OCI-LY7 (cell line): Measurements from ENCODE around the gene CAPN5. TPM values are rescaled to one million over a fixed set of nuclear protein-coding genes. Genes with fewer than 3 reads are reported as not detected.
"Not testable (repeated sequence)": the region's sequence is repeated elsewhere in the genome, so short reads cannot be mapped to it uniquely, and the experiment has no call there.

Source experiments
- Bru-seq: library from RNA; stranded (reverse); fragments of 400-500 nt; gene quantifications from one replicate; lab custom pipeline; 2021; lab: Mats Ljungman, UMichigan
- BruChase-seq, 2 experiments: library from RNA; stranded (reverse); fragments of 400-500 nt; gene quantifications; one replicate each; lab custom pipeline; 2021; lab: Mats Ljungman, UMichigan
- BruUV-seq: library from RNA; stranded (reverse); fragments of 400-500 nt; replicated peaks from 2 replicates; lab custom pipeline; 2021; lab: Mats Ljungman, UMichigan
- CTCF ChIA-PET: fragments of 300-600 bp; sonication (Branson Sonifier 250); formaldehyde crosslinking; loops from one replicate; lab custom pipeline; 2022; ENCODE audit warnings: antibody characterized with exemption; ENCODE audit not compliant: unreplicated experiment; lab: Charles Lee
- POLR2A ChIA-PET: fragments of 300-600 bp; sonication (Branson Sonifier 250); formaldehyde crosslinking; loops from one replicate; lab custom pipeline; 2022; ENCODE audit warnings: antibody characterized with exemption; lab: Charles Lee
- DNase-seq: peaks from one replicate; pipeline ENCODE4 v3.0.0-alpha.2; 2015; ENCODE audit warnings: low spot score
- H2AFZ ChIP-seq: fragments of 200-600 bp; sonication (generic), shearing (Covaris generic); 2 replicates; pipeline ENCODE4 v1.6.1; 2014; ENCODE audit warnings: mild to moderate bottlenecking, antibody characterized with exemption, low read length, moderate library complexity
- H3K27ac ChIP-seq: fragments of 200-600 bp; sonication (generic); 2 replicates; pipeline ENCODE4 v1.5.1; 2014; ENCODE audit warnings: mixed run types, low read depth, mild to moderate bottlenecking, moderate library complexity, low read length, inconsistent platforms; ENCODE audit not compliant: poor library complexity, severe bottlenecking
- H3K36me3 ChIP-seq: fragments of 200-600 bp; sonication (generic); 2 replicates; pipeline ENCODE4 v1.6.1; 2014; ENCODE audit warnings: mild to moderate bottlenecking, antibody characterized with exemption, low read length, moderate library complexity, mixed read lengths; ENCODE audit not compliant: insufficient read depth
- H3K4me1 ChIP-seq: fragments of 200-600 bp; sonication (generic); 2 replicates; pipeline ENCODE4 v1.5.1; 2014; ENCODE audit warnings: mild to moderate bottlenecking, low read length; ENCODE audit not compliant: insufficient read depth, poor library complexity, severe bottlenecking
- H3K4me2 ChIP-seq: fragments of 200-600 bp; sonication (generic); 2 replicates; pipeline ENCODE4 v1.6.1; 2014; ENCODE audit warnings: mild to moderate bottlenecking, low read length
- H3K4me3 ChIP-seq: fragments of 200-600 bp; sonication (generic); 2 replicates; pipeline ENCODE4 v1.5.1; 2014; ENCODE audit warnings: mild to moderate bottlenecking, low read depth, low read length; ENCODE audit not compliant: poor library complexity, severe bottlenecking
- H3K79me2 ChIP-seq: fragments of 200-600 bp; sonication (generic); 2 replicates; pipeline ENCODE4 v1.6.1; 2016; ENCODE audit warnings: low read depth, mild to moderate bottlenecking, low read length, moderate library complexity, mixed read lengths; ENCODE audit not compliant: insufficient read depth
- H3K9me2 ChIP-seq: fragments of 200-600 bp; sonication (generic); 2 replicates; pipeline ENCODE4 v1.6.1; 2016; ENCODE audit warnings: mild to moderate bottlenecking, low read length, mixed read lengths; ENCODE audit not compliant: insufficient read depth
- H3K9me3 ChIP-seq: fragments of 200-600 bp; sonication (generic); 2 replicates; pipeline ENCODE4 v1.6.1; 2014; ENCODE audit warnings: mild to moderate bottlenecking, mixed run types, low read length, mixed read lengths
- H4K20me1 ChIP-seq: fragments of 200-600 bp; sonication (generic); 2 replicates; pipeline ENCODE4 v1.6.1; 2014; ENCODE audit warnings: mild to moderate bottlenecking, antibody characterized with exemption, low read length, moderate library complexity, mixed read lengths; ENCODE audit not compliant: insufficient read depth
- EZH2phosphoT487 ChIP-seq: fragments of 200-600 bp; sonication (generic); IDR thresholded peaks from 2 replicates; pipeline ENCODE4 v1.6.1; 2018; ENCODE audit warnings: low read depth, borderline replicate concordance, mild to moderate bottlenecking, mixed run types, antibody characterized with exemption, low read length, moderate library complexity, mixed read lengths
- intact Hi-C: fragments of 100-400 bp; cut with micrococcal nuclease; formaldehyde crosslinking; loops from one replicate; pipeline ENCODE4 v1.10.0; 2022; ENCODE audit not compliant: unreplicated experiment
- long read RNA-seq: library from polyadenylated mRNA; stranded (forward); transcript quantifications from one replicate; pipeline ENCODE4 v2.0.0, GENCODE V29; 2022
- total RNA-seq, 2 experiments: library from RNA; depleted of rRNA in 1 of 2; stranded (reverse); fragments of >200 nt in 1 of 2; shearing (Covaris generic) in 1 of 2; gene quantifications; 2 replicates each; pipeline ENCODE4 v1.2.3, GENCODE V29; 2014 to 2022
- TF ChIP-seq, protein P1 (sequence below): fragments of 200-600 bp; sonication (generic); conservative IDR thresholded peaks from 2 replicates; pipeline ENCODE4 v1.5.1; 2014; ENCODE audit warnings: mild to moderate bottlenecking, antibody characterized with exemption, low read length, moderate library complexity, mixed read lengths

CAPN5 gene
- 0.98 and 1.4 TPM in 2 replicates for total RNA-seq (2014; rRNA removed; shearing (Covaris generic))
- total RNA-seq (2022), result 1.5 TPM in 2 replicates
- percentile 19 among the genes with signal in this experiment for Bru-seq, nascent RNA
- percentile 20 among the genes with signal in this experiment for BruChase-seq, experiment 1, labeled RNA remaining after a 6-hour chase
- BruChase-seq, experiment 2, labeled RNA remaining after a 2-hour chase, result percentile 19 among the genes with signal in this experiment
- long read RNA-seq, full-length matches to known transcripts, result 11 of 11 reads
- long read RNA-seq, partial matches to known transcripts, result 0 of 11 reads
- long read RNA-seq, other reads (novel, unspliced or antisense), result 0 of 11 reads

DNA sequence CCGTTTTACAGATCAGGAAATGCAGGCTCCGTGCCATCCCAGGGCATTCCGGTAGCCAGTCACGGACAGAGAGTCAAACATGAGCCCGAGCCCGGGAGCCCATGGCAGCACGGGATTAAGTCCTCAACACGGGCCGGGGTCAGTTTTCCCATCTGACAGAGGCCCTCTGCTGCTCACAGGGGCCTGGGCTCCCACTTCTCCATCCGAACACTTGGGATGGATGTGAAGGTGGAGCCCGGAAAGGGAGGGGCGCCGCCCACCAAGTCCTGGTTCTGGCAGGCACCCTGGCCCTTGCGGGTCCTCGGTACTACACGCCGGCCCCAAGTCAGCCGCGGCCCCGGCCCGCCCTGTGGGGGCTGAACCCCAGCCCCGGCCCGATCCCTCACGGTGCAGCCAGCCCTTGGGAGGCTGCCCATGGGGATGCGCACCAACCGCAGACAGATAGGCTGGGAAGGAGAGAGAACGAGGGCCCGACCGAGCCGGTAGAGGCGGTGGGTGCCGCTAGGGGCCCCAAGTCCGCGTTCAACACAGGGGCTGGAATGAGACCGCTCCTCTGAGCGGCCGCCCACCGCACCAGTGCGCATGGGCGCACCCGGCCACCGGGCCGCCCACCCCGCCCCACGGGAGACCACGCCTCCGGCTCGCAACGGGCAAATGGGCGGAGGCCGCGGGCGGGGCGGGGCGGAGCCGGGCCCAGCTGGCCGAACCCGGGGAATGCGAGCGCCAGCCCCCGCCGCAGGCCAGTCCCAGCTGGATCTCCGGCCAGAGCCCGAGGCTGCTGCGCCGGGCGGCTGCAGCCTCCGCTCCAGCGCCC is at the start of gene CAPN5:
TSS of gene CAPN5 (plus strand) at position 743 of the 814 bp plus-strand sequence. CDS start 17,916 bp downstream, outside the sequence.
- POLR2A ChIA-PET, result no interaction called here
- Histone ChIP-seq H3K36me3 (no peaks in the 10 kb centered on the region), H3K27ac (no peak within 1 kb of the TSS), H3K4me1 (peaks cover 9% of the 10 kb centered on the region), H3K79me2 (no peaks in the 10 kb centered on the region), H4K20me1 (no peaks in the 10 kb centered on the region), H3K4me3 (peak within 1 kb of the TSS; percentile 80), H2AFZ (peak within 1 kb of the TSS; percentile 97), H3K9me2 (no peaks in the 10 kb centered on the region), H3K9me3 (no peaks in the 10 kb centered on the region), H3K4me2 (peak within 1 kb of the TSS; percentile 94)
- intact Hi-C loops, result loop anchor here (1.0 kb wide), 2 partner anchors 19 to 25 kb away; no protein-coding TSS in a partner anchor
- TF ChIP-seq, protein P1, sequence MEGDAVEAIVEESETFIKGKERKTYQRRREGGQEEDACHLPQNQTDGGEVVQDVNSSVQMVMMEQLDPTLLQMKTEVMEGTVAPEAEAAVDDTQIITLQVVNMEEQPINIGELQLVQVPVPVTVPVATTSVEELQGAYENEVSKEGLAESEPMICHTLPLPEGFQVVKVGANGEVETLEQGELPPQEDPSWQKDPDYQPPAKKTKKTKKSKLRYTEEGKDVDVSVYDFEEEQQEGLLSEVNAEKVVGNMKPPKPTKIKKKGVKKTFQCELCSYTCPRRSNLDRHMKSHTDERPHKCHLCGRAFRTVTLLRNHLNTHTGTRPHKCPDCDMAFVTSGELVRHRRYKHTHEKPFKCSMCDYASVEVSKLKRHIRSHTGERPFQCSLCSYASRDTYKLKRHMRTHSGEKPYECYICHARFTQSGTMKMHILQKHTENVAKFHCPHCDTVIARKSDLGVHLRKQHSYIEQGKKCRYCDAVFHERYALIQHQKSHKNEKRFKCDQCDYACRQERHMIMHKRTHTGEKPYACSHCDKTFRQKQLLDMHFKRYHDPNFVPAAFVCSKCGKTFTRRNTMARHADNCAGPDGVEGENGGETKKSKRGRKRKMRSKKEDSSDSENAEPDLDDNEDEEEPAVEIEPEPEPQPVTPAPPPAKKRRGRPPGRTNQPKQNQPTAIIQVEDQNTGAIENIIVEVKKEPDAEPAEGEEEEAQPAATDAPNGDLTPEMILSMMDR, result peak; percentile 52; the same call in 1 of the 2 replicates
- no peak for TF ChIP-seq EZH2phosphoT487
- DNase-seq, result peak; percentile 90
- BruUV-seq, result no TSS peak
- CTCF ChIA-PET, result interaction anchor here (0.6 kb wide), 1 partner anchor 42 kb away, joined by 3 read pairs; no protein-coding TSS in a partner anchor

DNA sequence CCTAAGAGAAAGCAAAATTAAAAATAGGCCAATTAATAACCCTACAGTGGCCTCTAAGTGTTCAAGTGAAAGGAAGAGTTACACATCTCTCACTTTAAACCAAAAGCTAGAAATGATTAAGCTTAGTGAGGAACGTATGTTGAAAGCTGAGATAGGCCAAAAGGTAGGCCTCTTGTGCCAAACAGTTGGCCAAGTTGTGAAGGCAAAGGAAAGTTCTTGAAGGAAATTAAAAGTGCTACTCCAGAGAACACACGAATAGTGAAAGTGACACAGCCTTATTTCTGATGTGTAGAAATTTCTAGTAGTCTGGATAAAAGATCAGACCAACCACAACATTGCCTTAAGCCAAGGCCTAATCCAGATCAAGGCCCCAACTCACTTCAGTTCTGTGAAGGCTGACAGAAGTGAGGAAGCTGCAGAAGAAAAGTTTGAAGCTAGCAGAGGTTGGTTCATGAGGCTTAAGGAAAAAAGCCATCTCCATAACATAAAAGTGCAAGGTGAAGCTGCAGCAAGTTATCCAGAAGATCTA is 48.3 kb upstream of the CAPN5 start:
- H3K9me2 ChIP-seq, intact Hi-C loops, DNase-seq, H3K4me1 ChIP-seq, H3K36me3 ChIP-seq, H3K4me3 ChIP-seq, H3K79me2 ChIP-seq, CTCF ChIA-PET, H4K20me1 ChIP-seq, H3K27ac ChIP-seq, BruUV-seq, H2AFZ ChIP-seq, H3K9me3 ChIP-seq, H3K4me2 ChIP-seq: not testable (repeated sequence)
- POLR2A ChIA-PET, result interaction anchor here (0.9 kb wide), 1 partner anchor 13 kb away, joined by 4 read pairs; no protein-coding TSS in a partner anchor

DNA sequence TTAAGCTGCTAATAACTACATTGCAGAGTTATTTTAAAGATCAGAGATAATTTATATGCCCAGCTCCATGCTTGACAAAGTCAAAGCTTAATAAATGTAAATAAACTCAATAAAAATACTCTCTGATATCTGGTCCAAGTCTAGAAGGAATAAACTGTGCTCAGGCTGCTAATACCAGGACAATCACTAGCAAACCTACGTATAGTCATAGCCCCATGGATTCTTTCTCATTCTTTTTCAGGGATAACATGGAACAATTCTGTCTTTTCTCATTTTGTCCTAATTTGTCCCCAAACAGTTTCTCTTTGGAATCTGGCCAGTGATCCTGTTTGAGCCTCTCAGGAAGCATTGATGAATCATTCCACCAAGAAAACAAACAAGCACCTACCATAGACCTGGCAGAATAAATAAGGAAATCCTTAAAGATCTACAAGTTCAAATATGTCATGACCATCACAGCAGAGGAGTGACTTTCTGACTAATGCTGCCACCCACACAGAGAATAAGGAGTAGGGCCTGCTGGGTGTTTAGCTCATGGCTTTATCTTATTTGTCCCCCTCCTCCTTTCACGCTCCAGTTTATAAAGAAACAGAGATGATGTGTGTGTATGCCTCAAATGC is 46.7 kb upstream of the CAPN5 start:
- CTCF ChIA-PET, result no interaction called here
- no peak for DNase-seq
- Histone ChIP-seq H4K20me1 (no peaks in the 10 kb centered on the region), H3K27ac (no peak overlapping the region), H3K4me1 (no peaks in the 10 kb centered on the region), H3K9me3 (no peaks in the 10 kb centered on the region), H2AFZ (no peak overlapping the region), H3K79me2 (no peaks in the 10 kb centered on the region), H3K4me3 (no peak overlapping the region), H3K9me2 (no peaks in the 10 kb centered on the region), H3K36me3 (no peaks in the 10 kb centered on the region), H3K4me2 (no peak overlapping the region)
- POLR2A ChIA-PET, result interaction anchor here (0.6 to 0.7 kb wide), 2 partner anchors 16 to 35 kb away, joined by 3 to 4 read pairs; no protein-coding TSS in a partner anchor
- intact Hi-C loops, result no loop called here
- no TSS peak for BruUV-seq
- TF ChIP-seq, protein P1, result no peak
- TF ChIP-seq EZH2phosphoT487, result no peak
